IMR-90 (cell line): ENCODE measurements around the gene HDX. TPM values are rescaled to one million over a fixed set of nuclear protein-coding genes. Genes with fewer than 3 reads are reported as not detected.

ENCODE experiments used
- ATAC-seq: fragments of 200-7000 bp; cut with Tn5 transposase; 2 replicates; pipeline ENCODE4 v1.9.1; 2020; ENCODE audit warnings: low read depth, mild to moderate bottlenecking, moderate library complexity
- BruUV-seq: library from RNA; stranded (reverse); fragments of 400-500 nt; replicated peaks from 2 replicates; lab custom pipeline; 2021; lab: Mats Ljungman, UMichigan
- CTCF ChIA-PET: fragments of 300-600 bp; formaldehyde crosslinking; extraction: SDS; loops from one replicate; lab custom pipeline; 2021; ENCODE audit warnings: antibody characterized with exemption; lab: Yijun Ruan, JAX
- POLR2A ChIA-PET: fragments of 300-600 bp; sonication (Branson Sonifier 250); formaldehyde crosslinking; loops from one replicate; lab custom pipeline; 2022; ENCODE audit warnings: antibody characterized with exemption; ENCODE audit not compliant: unreplicated experiment; lab: Charles Lee
- DNase-seq: peaks from one replicate; pipeline ENCODE4 v3.0.0; 2013
- H2AFZ ChIP-seq: replicated peaks from 2 replicates; pipeline ENCODE3; 2013; ENCODE audit warnings: low read length, mild to moderate bottlenecking; ENCODE audit not compliant: poor library complexity
- H2AK5ac ChIP-seq: 2 replicates; pipeline ENCODE4 v1.6.1; 2013; ENCODE audit warnings: low read depth, low read length, inconsistent platforms
- H2AK9ac ChIP-seq: replicated peaks from 2 replicates; pipeline ENCODE3; 2013; ENCODE audit warnings: mild to moderate bottlenecking, low read depth, low read length, moderate library complexity; ENCODE audit not compliant: poor library complexity
- H2BK120ac ChIP-seq: 2 replicates; pipeline ENCODE4 v1.6.1; 2013; ENCODE audit warnings: low read depth, low read length, inconsistent platforms
- H2BK15ac ChIP-seq: 3 replicates; pipeline ENCODE4 v1.6.1; 2013; ENCODE audit warnings: low read depth, low read length, inconsistent platforms
- H2BK20ac ChIP-seq: 2 replicates; pipeline ENCODE4 v1.6.1; 2013; ENCODE audit warnings: low read depth, mild to moderate bottlenecking, inconsistent platforms, low read length, moderate library complexity
- H2BK5ac ChIP-seq: 2 replicates; pipeline ENCODE4 v1.6.1; 2013; ENCODE audit warnings: mild to moderate bottlenecking, low read depth, low read length, inconsistent platforms; ENCODE audit not compliant: poor library complexity, severe bottlenecking
- H3K14ac ChIP-seq: replicated peaks from 2 replicates; pipeline ENCODE4 v1.6.1; 2013; ENCODE audit warnings: low read depth, low read length, inconsistent platforms
- H3K18ac ChIP-seq: 2 replicates; pipeline ENCODE4 v1.6.1; 2013; ENCODE audit warnings: low read depth, low read length, control low read depth
- H3K23ac ChIP-seq: 2 replicates; pipeline ENCODE4 v1.6.1; 2013; ENCODE audit warnings: low read depth, low read length, inconsistent platforms
- H3K27ac ChIP-seq: 2 replicates; pipeline ENCODE4 v1.5.1; 2013; ENCODE audit warnings: mild to moderate bottlenecking, control low read depth, low read length; ENCODE audit not compliant: insufficient read depth
- H3K27me3 ChIP-seq: 2 replicates; pipeline ENCODE4 v1.6.1; 2013; ENCODE audit warnings: low read length; ENCODE audit not compliant: control insufficient read depth, insufficient read depth
- H3K36me3 ChIP-seq: 2 replicates; pipeline ENCODE4 v1.6.1; 2013; ENCODE audit warnings: low read length, mixed read lengths; ENCODE audit not compliant: control insufficient read depth, insufficient read depth
- H3K4ac ChIP-seq: 2 replicates; pipeline ENCODE4 v1.6.1; 2013; ENCODE audit warnings: low read depth, low read length, inconsistent platforms
- H3K4me1 ChIP-seq: 2 replicates; pipeline ENCODE4 v1.6.1; 2013; ENCODE audit warnings: low read length, mixed read lengths; ENCODE audit not compliant: control insufficient read depth, insufficient read depth
- H3K4me2 ChIP-seq: 2 replicates; pipeline ENCODE4 v1.6.1; 2013; ENCODE audit warnings: low read depth, mild to moderate bottlenecking, control low read depth, low read length, moderate library complexity
- H3K4me3 ChIP-seq: 2 replicates; pipeline ENCODE4 v1.5.1; 2013; ENCODE audit warnings: low read depth, mild to moderate bottlenecking, control low read depth, low read length, moderate library complexity; ENCODE audit not compliant: insufficient read depth
- H3K56ac ChIP-seq: 2 replicates; pipeline ENCODE4 v1.6.1; 2013; ENCODE audit warnings: low read length, inconsistent platforms; ENCODE audit not compliant: insufficient read depth; ENCODE audit errors: extremely low read depth
- H3K79me1 ChIP-seq, 2 experiments: 2 replicates each; pipeline ENCODE4 v1.6.1; 2013; ENCODE audit warnings: low read length in 2 of 2, inconsistent platforms in 1 of 2, low read depth in 1 of 2
- H3K9ac ChIP-seq: 2 replicates; pipeline ENCODE4 v1.6.1; 2013; ENCODE audit warnings: low read depth, low read length, control low read depth
- H3K9me1 ChIP-seq: 2 replicates; pipeline ENCODE4 v1.6.1; 2013; ENCODE audit warnings: low read length, inconsistent platforms; ENCODE audit not compliant: insufficient read depth
- H3K9me3 ChIP-seq: 2 replicates; pipeline ENCODE4 v1.6.1; 2013; ENCODE audit warnings: low read length; ENCODE audit not compliant: control insufficient read depth, insufficient read depth
- H4K20me1 ChIP-seq: 2 replicates; pipeline ENCODE4 v1.6.1; 2013; ENCODE audit warnings: low read length, inconsistent platforms; ENCODE audit not compliant: insufficient read depth
- H4K5ac ChIP-seq: 2 replicates; pipeline ENCODE4 v1.6.1; 2013; ENCODE audit warnings: mild to moderate bottlenecking, low read depth, low read length, control low read depth
- H4K8ac ChIP-seq, 2 experiments: 2 replicates each; pipeline ENCODE4 v1.6.1; 2013; ENCODE audit warnings: low read depth in 2 of 2, low read length in 2 of 2, control low read depth in 1 of 2, inconsistent platforms in 1 of 2
- H4K91ac ChIP-seq: 2 replicates; pipeline ENCODE4 v1.6.1; 2013; ENCODE audit warnings: low read depth, low read length, inconsistent platforms; ENCODE audit not compliant: insufficient read depth
- CEBPB ChIP-seq: IDR thresholded peaks from 2 replicates; pipeline ENCODE4 v1.6.1; 2012; ENCODE audit warnings: low read depth, low read length, improper control_type of control experiment
- CHD1 ChIP-seq: IDR thresholded peaks from 2 replicates; pipeline ENCODE4 v1.6.1; 2012; ENCODE audit warnings: low read depth, low read length, improper control_type of control experiment
- MAFK ChIP-seq: IDR thresholded peaks from 2 replicates; pipeline ENCODE4 v1.6.1; 2012; ENCODE audit warnings: low read depth, low read length, improper control_type of control experiment
- MAZ ChIP-seq: IDR thresholded peaks from 2 replicates; pipeline ENCODE4 v1.6.1; 2012; ENCODE audit warnings: low read depth, mild to moderate bottlenecking, low read length, improper control_type of control experiment, moderate library complexity, borderline replicate concordance
- NFE2L2 ChIP-seq: fragments of 150-350 bp; IDR thresholded peaks from 2 replicates; pipeline ENCODE4 v1.6.1; 2016; ENCODE audit warnings: low read depth, mild to moderate bottlenecking, low read length
- RCOR1 ChIP-seq: IDR thresholded peaks from 2 replicates; pipeline ENCODE4 v1.6.1; 2012; ENCODE audit warnings: mild to moderate bottlenecking, low read length, improper control_type of control experiment; ENCODE audit not compliant: insufficient replicate concordance
- RFX5 ChIP-seq: IDR thresholded peaks from 2 replicates; pipeline ENCODE4 v1.8.0; 2012; ENCODE audit warnings: low read depth, mild to moderate bottlenecking, low read length, moderate library complexity
- WGBS, 2 experiments: methylation state at CpG; one replicate each; pipeline versions ENCODE4 v1.1.5 to v1.1.7; 2013; ENCODE audit warnings: missing lambda C conversion rate in 2 of 2; ENCODE audit not compliant: insufficient read length in 1 of 2; ENCODE audit errors: extremely low coverage in 2 of 2; 5-methylcytosine and 5-hydroxymethylcytosine counted together
- dilution Hi-C: fragments of 300-500 bp; cut with HindIII; formaldehyde crosslinking; loops from one replicate; pipeline ENCODE4 v1.14.3; 2018; ENCODE audit warnings: low sequenced_read_pairs; ENCODE audit not compliant: unreplicated experiment
- in situ Hi-C: fragments of 300-500 bp; cut with MboI; formaldehyde crosslinking; loops from 3 replicates; pipeline ENCODE4 v1.14.3; 2019; ENCODE audit warnings: low sequenced_read_pairs, inconsistent platforms, mixed read lengths
- intact Hi-C: fragments of 100-400 bp; cut with micrococcal nuclease; formaldehyde crosslinking; loops from 2 replicates; pipeline ENCODE4 v1.10.0; 2022
- polyA plus RNA-seq, 3 experiments: library from polyadenylated mRNA; depleted of rRNA; stranded (reverse); fragments of >200 nt; gene quantifications; 2 replicates each; pipeline ENCODE4 v1.2.3, GENCODE V29; 2012; ENCODE audit warnings: low replicate concordance in 1 of 3
- total RNA-seq: library from RNA; depleted of rRNA; stranded (reverse); fragments of >200 nt; gene quantifications from 2 replicates; pipeline ENCODE4 v1.2.3, GENCODE V29; 2012
- TF ChIP-seq, protein P1 (sequence below): fragments of 150-350 bp; IDR thresholded peaks from 2 replicates; pipeline ENCODE4 v1.6.1; 2017; ENCODE audit warnings: mild to moderate bottlenecking, antibody characterized with exemption, low read length, low read depth
- TF ChIP-seq, protein P2 (sequence below): conservative IDR thresholded peaks from 2 replicates; pipeline ENCODE4 v1.5.1; 2012; ENCODE audit warnings: mild to moderate bottlenecking, low read depth, low read length, improper control_type of control experiment

HDX gene
- total and polyA plus RNA-seq, 2 of the 4 experiments (the other 2 are of a cell fraction), result 1.8 to 11.8 TPM

DNA sequence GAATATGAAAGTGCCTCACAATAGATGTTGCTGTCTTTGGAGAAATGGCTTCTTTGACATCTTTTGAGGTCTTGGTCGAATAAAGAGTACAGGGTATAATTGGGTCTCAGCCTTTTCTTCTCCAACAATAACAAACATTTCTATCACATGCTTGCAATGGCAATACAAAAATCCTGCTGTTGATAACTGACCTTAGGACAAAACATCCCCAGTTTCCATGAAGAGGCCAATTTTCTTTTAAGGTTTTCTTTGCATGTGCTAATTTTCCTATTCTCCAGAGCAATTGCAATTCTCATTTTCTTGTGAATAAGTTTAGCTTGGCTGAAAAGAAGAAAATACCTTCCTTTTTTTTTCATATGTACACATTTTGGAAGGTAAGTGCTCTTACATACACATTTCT lies 183.6 kb downstream of the HDX start:
- no peaks in the 10 kb centered on the region for H3K27me3 ChIP-seq

More for the DNA sequence above, 183.6 kb downstream of the HDX start:
- H3K23ac ChIP-seq, result no peak overlapping the region
- ChIA-PET CTCF (no interaction called here), POLR2A (no interaction called here)
- no peak for TF ChIP-seq NFE2L2
- TF ChIP-seq, protein P1, sequence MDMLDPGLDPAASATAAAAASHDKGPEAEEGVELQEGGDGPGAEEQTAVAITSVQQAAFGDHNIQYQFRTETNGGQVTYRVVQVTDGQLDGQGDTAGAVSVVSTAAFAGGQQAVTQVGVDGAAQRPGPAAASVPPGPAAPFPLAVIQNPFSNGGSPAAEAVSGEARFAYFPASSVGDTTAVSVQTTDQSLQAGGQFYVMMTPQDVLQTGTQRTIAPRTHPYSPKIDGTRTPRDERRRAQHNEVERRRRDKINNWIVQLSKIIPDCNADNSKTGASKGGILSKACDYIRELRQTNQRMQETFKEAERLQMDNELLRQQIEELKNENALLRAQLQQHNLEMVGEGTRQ, result no peak
- no peak for TF ChIP-seq MAFK
- TF ChIP-seq MAZ, result no peak
- no peak for TF ChIP-seq CEBPB
- no peak for TF ChIP-seq RFX5
- TF ChIP-seq CHD1, result no peak
- TF ChIP-seq RCOR1, result no peak
- TF ChIP-seq, protein P2, sequence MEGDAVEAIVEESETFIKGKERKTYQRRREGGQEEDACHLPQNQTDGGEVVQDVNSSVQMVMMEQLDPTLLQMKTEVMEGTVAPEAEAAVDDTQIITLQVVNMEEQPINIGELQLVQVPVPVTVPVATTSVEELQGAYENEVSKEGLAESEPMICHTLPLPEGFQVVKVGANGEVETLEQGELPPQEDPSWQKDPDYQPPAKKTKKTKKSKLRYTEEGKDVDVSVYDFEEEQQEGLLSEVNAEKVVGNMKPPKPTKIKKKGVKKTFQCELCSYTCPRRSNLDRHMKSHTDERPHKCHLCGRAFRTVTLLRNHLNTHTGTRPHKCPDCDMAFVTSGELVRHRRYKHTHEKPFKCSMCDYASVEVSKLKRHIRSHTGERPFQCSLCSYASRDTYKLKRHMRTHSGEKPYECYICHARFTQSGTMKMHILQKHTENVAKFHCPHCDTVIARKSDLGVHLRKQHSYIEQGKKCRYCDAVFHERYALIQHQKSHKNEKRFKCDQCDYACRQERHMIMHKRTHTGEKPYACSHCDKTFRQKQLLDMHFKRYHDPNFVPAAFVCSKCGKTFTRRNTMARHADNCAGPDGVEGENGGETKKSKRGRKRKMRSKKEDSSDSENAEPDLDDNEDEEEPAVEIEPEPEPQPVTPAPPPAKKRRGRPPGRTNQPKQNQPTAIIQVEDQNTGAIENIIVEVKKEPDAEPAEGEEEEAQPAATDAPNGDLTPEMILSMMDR, result no peak
- H3K79me1 ChIP-seq, result no peaks in the 10 kb centered on the region
- H3K9me3 ChIP-seq, result no peaks in the 10 kb centered on the region
- dilution Hi-C loops (no loop called here), intact Hi-C loops (no loop called here), in situ Hi-C loops (no loop called here)
- no peaks in the 10 kb centered on the region for H4K20me1 ChIP-seq
- H3K36me3 ChIP-seq, result no peaks in the 10 kb centered on the region
- H3K4me2 ChIP-seq, result no peak overlapping the region
- H2AFZ ChIP-seq, result no peak overlapping the region
- H4K8ac ChIP-seq, result no peak overlapping the region
- no peak overlapping the region for H4K91ac ChIP-seq
- H3K27ac ChIP-seq, result no peak overlapping the region
- WGBS, 2 experiments, result no CpG with 5 or more reads among the region's 1 CpG
- H2BK5ac ChIP-seq, result no peak overlapping the region
- H2BK20ac ChIP-seq, result no peak overlapping the region
- ATAC-seq (no peak), DNase-seq (no peak)
- no peak overlapping the region for H3K9ac ChIP-seq
- H3K14ac ChIP-seq, result no peak overlapping the region
- BruUV-seq, result no TSS peak
- no peak overlapping the region for H2AK9ac ChIP-seq
- H2BK15ac ChIP-seq, result no peak overlapping the region
- H3K9me1 ChIP-seq, result no peaks in the 10 kb centered on the region
- H2BK120ac ChIP-seq, result no peak overlapping the region
- no peak overlapping the region for H4K5ac ChIP-seq
- H3K4ac ChIP-seq, result no peak overlapping the region
- no peak overlapping the region; the same call in 1 of the 2 replicates for H3K56ac ChIP-seq
- no peak overlapping the region for H2AK5ac ChIP-seq
- no peak overlapping the region for H3K18ac ChIP-seq
- H3K4me1 ChIP-seq, result no peaks in the 10 kb centered on the region
- H3K4me3 ChIP-seq, result no peak overlapping the region
